GM23338 (cell line): ENCODE results near the gene AQP10. TPM values are rescaled to one million over a fixed set of nuclear protein-coding genes. Genes with fewer than 3 reads are reported as not detected.

Experiments used
- ATAC-seq: fragments of 200-7000 bp; cut with Tn5 transposase; 3 replicates; pipeline ENCODE4 v1.9.1; 2020
- DNase-seq: peaks from one replicate; pipeline ENCODE4 v3.0.0-alpha.2; 2015; ENCODE audit warnings: low spot score
- H2AFZ ChIP-seq: fragments of 200-600 bp; sonication (generic); 2 replicates; pipeline ENCODE4 v1.8.0; 2016; ENCODE audit warnings: antibody characterized with exemption, mild to moderate bottlenecking, moderate library complexity
- H3F3A ChIP-seq: fragments of 200-600 bp; sonication (generic); replicated peaks from 2 replicates; pipeline ENCODE4 v1.8.0; 2017; ENCODE audit warnings: antibody characterized with exemption, mixed run types, low read depth
- H3K27ac ChIP-seq: fragments of 200-600 bp; sonication (generic); 2 replicates; pipeline ENCODE4 v1.6.1; 2016; ENCODE audit warnings: low read depth
- H3K27me3 ChIP-seq: fragments of 200-600 bp; sonication (generic); 2 replicates; pipeline ENCODE4 v1.8.0; 2016; ENCODE audit warnings: mild to moderate bottlenecking, mixed run types, moderate library complexity; ENCODE audit not compliant: insufficient read depth
- H3K36me3 ChIP-seq: fragments of 200-600 bp; sonication (generic); 2 replicates; pipeline ENCODE4 v1.8.0; 2016; ENCODE audit warnings: mild to moderate bottlenecking; ENCODE audit not compliant: insufficient read depth
- H3K4me1 ChIP-seq: fragments of 200-600 bp; sonication (generic); 2 replicates; pipeline ENCODE4 v1.8.0; 2016; ENCODE audit warnings: mild to moderate bottlenecking, moderate library complexity; ENCODE audit not compliant: insufficient read depth
- H3K4me2 ChIP-seq: fragments of 200-600 bp; sonication (generic); 2 replicates; pipeline ENCODE4 v1.7.1; 2017; ENCODE audit warnings: mixed run types
- H3K4me3 ChIP-seq: fragments of 200-600 bp; sonication (generic); 2 replicates; pipeline ENCODE4 v1.6.1; 2016; ENCODE audit warnings: mixed run types
- H3K79me2 ChIP-seq: fragments of 200-600 bp; sonication (generic); replicated peaks from 2 replicates; pipeline ENCODE4 v1.8.0; 2017; ENCODE audit warnings: mild to moderate bottlenecking; ENCODE audit not compliant: insufficient read depth
- H3K9me2 ChIP-seq: fragments of 200-600 bp; sonication (generic); 2 replicates; pipeline ENCODE4 v1.8.0; 2017; ENCODE audit not compliant: insufficient read depth
- H4K20me1 ChIP-seq: fragments of 200-600 bp; sonication (generic); replicated peaks from 2 replicates; pipeline ENCODE4 v1.8.0; 2017; ENCODE audit warnings: mild to moderate bottlenecking; ENCODE audit not compliant: insufficient read depth
- H3K27ac Mint-ChIP-seq: 2 replicates; pipeline ENCODE4 v1.8.0; 2020; ENCODE audit warnings: inconsistent platforms, mild to moderate bottlenecking, moderate library complexity, mixed read lengths
- H3K27me3 Mint-ChIP-seq: 3 replicates; pipeline ENCODE4 v1.8.0; 2022; ENCODE audit warnings: low read depth, mild to moderate bottlenecking, moderate library complexity, mixed read lengths, inconsistent platforms; ENCODE audit not compliant: insufficient read depth, poor library complexity
- H3K36me3 Mint-ChIP-seq: 3 replicates; pipeline ENCODE4 v1.8.0; 2021; ENCODE audit warnings: low read depth, mild to moderate bottlenecking, inconsistent platforms, moderate library complexity, mixed read lengths
- H3K4me1 Mint-ChIP-seq: 3 replicates; pipeline ENCODE4 v1.8.0; 2020; ENCODE audit warnings: mild to moderate bottlenecking, inconsistent platforms, mixed read lengths
- H3K4me3 Mint-ChIP-seq: 3 replicates; pipeline ENCODE4 v1.8.0; 2021; ENCODE audit warnings: moderate library complexity, mild to moderate bottlenecking, inconsistent platforms, mixed read lengths
- H3K9me3 Mint-ChIP-seq: 3 replicates; pipeline ENCODE4 v1.8.0; 2020; ENCODE audit warnings: moderate library complexity, mild to moderate bottlenecking, inconsistent platforms, mixed read lengths
- CREB1 ChIP-seq: fragments of 250-450 bp; sonication (Bioruptor Pico); IDR thresholded peaks from 2 replicates; pipeline ENCODE4 v1.5.0; 2020; ENCODE audit warnings: low read depth, mild to moderate bottlenecking, moderate library complexity
- EZH2 ChIP-seq: fragments of 200-600 bp; sonication (generic); IDR thresholded peaks from one replicate; pipeline ENCODE4 v1.8.0; 2017; ENCODE audit warnings: antibody characterized with exemption, mild to moderate bottlenecking, low read depth; ENCODE audit not compliant: unreplicated experiment
- EZH2phosphoT487 ChIP-seq: fragments of 200-600 bp; sonication (generic); IDR thresholded peaks from one replicate; pipeline ENCODE4 v1.8.1; 2018; ENCODE audit warnings: antibody characterized with exemption; ENCODE audit not compliant: unreplicated experiment
- JUNB ChIP-seq: IDR thresholded peaks from one replicate; pipeline ENCODE4 v1.6.1; 2016; ENCODE audit warnings: antibody characterized with exemption; ENCODE audit not compliant: unreplicated experiment
- NANOG ChIP-seq: IDR thresholded peaks from 2 replicates; pipeline ENCODE4 v1.6.1; 2016; ENCODE audit warnings: antibody characterized with exemption, borderline replicate concordance
- POLR2AphosphoS5 ChIP-seq: IDR thresholded peaks from 2 replicates; pipeline ENCODE4 v1.6.1; 2016; ENCODE audit warnings: antibody characterized with exemption, low read depth
- STAT1 ChIP-seq: IDR thresholded peaks from one replicate; pipeline ENCODE4 v1.6.1; 2016; ENCODE audit warnings: antibody characterized with exemption; ENCODE audit not compliant: unreplicated experiment
- ZNF114 ChIP-seq: fragments of 250-450 bp; sonication (Bioruptor Pico); IDR thresholded peaks from 2 replicates; pipeline ENCODE4 v1.5.0; 2020; ENCODE audit warnings: mild to moderate bottlenecking, moderate library complexity
- ZNF331 ChIP-seq: fragments of 250-450 bp; sonication (Bioruptor Pico); IDR thresholded peaks from 2 replicates; pipeline ENCODE4 v1.5.0; 2020; ENCODE audit warnings: low read depth, mild to moderate bottlenecking, moderate library complexity
- polyA plus RNA-seq: library from polyadenylated mRNA; unstranded; fragments of >200 nt; fragmentation: Nextera tagmentation; extraction: Ambion mirVana; gene quantifications from 2 replicates; pipeline ENCODE4 v1.2.1, GENCODE V29; 2016
- total RNA-seq: library from RNA; depleted of rRNA; stranded (reverse); fragments of >200 nt; shearing (Covaris generic); gene quantifications from 2 replicates; pipeline ENCODE4 v1.2.3, GENCODE V29; 2014
- TF ChIP-seq, protein P1 (sequence below), 2 experiments: fragments of 200-600 bp in 1 of 2; sonication (generic) in 1 of 2; conservative IDR thresholded peaks; 2 replicates each; pipeline versions ENCODE4 v1.5.1 to v1.6.1; 2016 to 2017; ENCODE audit warnings: antibody characterized with exemption in 2 of 2, low read depth in 2 of 2, mild to moderate bottlenecking in 2 of 2, moderate library complexity in 1 of 2
- TF ChIP-seq, protein P2 (sequence below): fragments of 250-450 bp; sonication (Bioruptor Pico); IDR thresholded peaks from 2 replicates; pipeline ENCODE4 v1.5.0; 2020; ENCODE audit warnings: mild to moderate bottlenecking, moderate library complexity
- TF ChIP-seq, protein P3 (sequence below): IDR thresholded peaks from one replicate; pipeline ENCODE4 v1.6.1; 2018; ENCODE audit warnings: antibody characterized with exemption; ENCODE audit not compliant: unreplicated experiment
- TF ChIP-seq, protein P4 (sequence below): IDR thresholded peaks from 2 replicates; pipeline ENCODE4 v1.6.1; 2016; ENCODE audit warnings: antibody characterized with exemption

AQP10 gene
- total and polyA plus RNA-seq, 2 experiments from 2014 or later: not detected

DNA sequence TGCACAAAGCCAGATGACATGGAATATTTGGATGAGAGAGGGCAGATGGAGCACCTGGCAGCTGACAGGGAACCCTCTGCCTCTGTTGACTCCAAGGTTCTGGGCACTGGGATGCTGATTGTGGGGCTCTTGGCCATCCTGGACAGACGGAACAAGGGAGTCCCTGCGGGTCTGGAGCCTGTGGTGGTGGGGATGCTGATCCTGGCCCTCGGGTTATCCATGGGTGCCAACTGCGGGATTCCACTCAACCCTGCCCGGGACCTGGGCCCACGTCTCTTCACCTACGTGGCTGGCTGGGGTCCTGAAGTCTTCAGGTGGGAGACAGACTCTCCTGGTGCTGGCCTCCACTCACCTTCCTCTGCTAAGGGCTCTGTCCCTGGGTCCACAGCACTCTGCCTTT is 2.6 kb downstream of the AQP10 start:
- Mint-ChIP-seq H3K27me3 (peaks cover 26% of the 10 kb centered on the region), H3K4me1 (peaks cover 29% of the 10 kb centered on the region), H3K9me3 (no peaks in the 10 kb centered on the region), H3K27ac (no peak overlapping the region), H3K4me3 (no peak overlapping the region), H3K36me3 (no peaks in the 10 kb centered on the region; the same call in 2 of the 3 replicates)
- Histone ChIP-seq H3K79me2 (peaks cover 14% of the 10 kb centered on the region), H4K20me1 (peaks cover 7% of the 10 kb centered on the region), H3K36me3 (no peaks in the 10 kb centered on the region), H3K4me3 (no peak overlapping the region), H3F3A (peaks cover 11% of the 10 kb centered on the region; the same call in 1 of the 2 replicates), H2AFZ (no peak overlapping the region), H3K4me1 (peaks cover 20% of the 10 kb centered on the region), H3K27me3 (no peaks in the 10 kb centered on the region), H3K27ac (no peak overlapping the region), H3K9me2 (no peaks in the 10 kb centered on the region), H3K4me2 (no peak overlapping the region)
- ATAC-seq (no peak), DNase-seq (no peak)
- TF ChIP-seq, protein P1, sequence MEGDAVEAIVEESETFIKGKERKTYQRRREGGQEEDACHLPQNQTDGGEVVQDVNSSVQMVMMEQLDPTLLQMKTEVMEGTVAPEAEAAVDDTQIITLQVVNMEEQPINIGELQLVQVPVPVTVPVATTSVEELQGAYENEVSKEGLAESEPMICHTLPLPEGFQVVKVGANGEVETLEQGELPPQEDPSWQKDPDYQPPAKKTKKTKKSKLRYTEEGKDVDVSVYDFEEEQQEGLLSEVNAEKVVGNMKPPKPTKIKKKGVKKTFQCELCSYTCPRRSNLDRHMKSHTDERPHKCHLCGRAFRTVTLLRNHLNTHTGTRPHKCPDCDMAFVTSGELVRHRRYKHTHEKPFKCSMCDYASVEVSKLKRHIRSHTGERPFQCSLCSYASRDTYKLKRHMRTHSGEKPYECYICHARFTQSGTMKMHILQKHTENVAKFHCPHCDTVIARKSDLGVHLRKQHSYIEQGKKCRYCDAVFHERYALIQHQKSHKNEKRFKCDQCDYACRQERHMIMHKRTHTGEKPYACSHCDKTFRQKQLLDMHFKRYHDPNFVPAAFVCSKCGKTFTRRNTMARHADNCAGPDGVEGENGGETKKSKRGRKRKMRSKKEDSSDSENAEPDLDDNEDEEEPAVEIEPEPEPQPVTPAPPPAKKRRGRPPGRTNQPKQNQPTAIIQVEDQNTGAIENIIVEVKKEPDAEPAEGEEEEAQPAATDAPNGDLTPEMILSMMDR (conservative IDR thresholded peaks at IDR 0.05; ENCODE audit: low read depth in 2 of 2): no peak
- TF ChIP-seq, protein P2, sequence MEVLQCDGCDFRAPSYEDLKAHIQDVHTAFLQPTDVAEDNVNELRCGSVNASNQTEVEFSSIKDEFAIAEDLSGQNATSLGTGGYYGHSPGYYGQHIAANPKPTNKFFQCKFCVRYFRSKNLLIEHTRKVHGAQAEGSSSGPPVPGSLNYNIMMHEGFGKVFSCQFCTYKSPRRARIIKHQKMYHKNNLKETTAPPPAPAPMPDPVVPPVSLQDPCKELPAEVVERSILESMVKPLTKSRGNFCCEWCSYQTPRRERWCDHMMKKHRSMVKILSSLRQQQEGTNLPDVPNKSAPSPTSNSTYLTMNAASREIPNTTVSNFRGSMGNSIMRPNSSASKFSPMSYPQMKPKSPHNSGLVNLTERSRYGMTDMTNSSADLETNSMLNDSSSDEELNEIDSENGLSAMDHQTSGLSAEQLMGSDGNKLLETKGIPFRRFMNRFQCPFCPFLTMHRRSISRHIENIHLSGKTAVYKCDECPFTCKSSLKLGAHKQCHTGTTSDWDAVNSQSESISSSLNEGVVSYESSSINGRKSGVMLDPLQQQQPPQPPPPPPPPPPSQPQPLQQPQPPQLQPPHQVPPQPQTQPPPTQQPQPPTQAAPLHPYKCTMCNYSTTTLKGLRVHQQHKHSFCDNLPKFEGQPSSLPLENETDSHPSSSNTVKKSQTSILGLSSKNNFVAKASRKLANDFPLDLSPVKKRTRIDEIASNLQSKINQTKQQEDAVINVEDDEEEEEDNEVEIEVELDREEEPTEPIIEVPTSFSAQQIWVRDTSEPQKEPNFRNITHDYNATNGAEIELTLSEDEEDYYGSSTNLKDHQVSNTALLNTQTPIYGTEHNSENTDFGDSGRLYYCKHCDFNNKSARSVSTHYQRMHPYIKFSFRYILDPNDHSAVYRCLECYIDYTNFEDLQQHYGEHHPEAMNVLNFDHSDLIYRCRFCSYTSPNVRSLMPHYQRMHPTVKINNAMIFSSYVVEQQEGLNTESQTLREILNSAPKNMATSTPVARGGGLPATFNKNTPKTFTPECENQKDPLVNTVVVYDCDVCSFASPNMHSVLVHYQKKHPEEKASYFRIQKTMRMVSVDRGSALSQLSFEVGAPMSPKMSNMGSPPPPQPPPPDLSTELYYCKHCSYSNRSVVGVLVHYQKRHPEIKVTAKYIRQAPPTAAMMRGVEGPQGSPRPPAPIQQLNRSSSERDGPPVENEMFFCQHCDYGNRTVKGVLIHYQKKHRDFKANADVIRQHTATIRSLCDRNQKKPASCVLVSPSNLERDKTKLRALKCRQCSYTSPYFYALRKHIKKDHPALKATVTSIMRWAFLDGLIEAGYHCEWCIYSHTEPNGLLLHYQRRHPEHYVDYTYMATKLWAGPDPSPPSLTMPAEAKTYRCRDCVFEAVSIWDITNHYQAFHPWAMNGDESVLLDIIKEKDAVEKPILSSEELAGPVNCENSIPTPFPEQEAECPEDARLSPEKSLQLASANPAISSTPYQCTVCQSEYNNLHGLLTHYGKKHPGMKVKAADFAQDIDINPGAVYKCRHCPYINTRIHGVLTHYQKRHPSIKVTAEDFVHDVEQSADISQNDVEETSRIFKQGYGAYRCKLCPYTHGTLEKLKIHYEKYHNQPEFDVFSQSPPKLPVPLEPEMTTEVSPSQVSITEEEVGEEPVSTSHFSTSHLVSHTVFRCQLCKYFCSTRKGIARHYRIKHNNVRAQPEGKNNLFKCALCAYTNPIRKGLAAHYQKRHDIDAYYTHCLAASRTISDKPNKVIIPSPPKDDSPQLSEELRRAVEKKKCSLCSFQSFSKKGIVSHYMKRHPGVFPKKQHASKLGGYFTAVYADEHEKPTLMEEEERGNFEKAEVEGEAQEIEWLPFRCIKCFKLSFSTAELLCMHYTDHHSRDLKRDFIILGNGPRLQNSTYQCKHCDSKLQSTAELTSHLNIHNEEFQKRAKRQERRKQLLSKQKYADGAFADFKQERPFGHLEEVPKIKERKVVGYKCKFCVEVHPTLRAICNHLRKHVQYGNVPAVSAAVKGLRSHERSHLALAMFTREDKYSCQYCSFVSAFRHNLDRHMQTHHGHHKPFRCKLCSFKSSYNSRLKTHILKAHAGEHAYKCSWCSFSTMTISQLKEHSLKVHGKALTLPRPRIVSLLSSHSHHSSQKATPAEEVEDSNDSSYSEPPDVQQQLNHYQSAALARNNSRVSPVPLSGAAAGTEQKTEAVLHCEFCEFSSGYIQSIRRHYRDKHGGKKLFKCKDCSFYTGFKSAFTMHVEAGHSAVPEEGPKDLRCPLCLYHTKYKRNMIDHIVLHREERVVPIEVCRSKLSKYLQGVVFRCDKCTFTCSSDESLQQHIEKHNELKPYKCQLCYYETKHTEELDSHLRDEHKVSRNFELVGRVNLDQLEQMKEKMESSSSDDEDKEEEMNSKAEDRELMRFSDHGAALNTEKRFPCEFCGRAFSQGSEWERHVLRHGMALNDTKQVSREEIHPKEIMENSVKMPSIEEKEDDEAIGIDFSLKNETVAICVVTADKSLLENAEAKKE: no peak
- TF ChIP-seq ZNF114: no peak
- no peak for TF ChIP-seq JUNB
- no peak for TF ChIP-seq POLR2AphosphoS5
- TF ChIP-seq, protein P3, sequence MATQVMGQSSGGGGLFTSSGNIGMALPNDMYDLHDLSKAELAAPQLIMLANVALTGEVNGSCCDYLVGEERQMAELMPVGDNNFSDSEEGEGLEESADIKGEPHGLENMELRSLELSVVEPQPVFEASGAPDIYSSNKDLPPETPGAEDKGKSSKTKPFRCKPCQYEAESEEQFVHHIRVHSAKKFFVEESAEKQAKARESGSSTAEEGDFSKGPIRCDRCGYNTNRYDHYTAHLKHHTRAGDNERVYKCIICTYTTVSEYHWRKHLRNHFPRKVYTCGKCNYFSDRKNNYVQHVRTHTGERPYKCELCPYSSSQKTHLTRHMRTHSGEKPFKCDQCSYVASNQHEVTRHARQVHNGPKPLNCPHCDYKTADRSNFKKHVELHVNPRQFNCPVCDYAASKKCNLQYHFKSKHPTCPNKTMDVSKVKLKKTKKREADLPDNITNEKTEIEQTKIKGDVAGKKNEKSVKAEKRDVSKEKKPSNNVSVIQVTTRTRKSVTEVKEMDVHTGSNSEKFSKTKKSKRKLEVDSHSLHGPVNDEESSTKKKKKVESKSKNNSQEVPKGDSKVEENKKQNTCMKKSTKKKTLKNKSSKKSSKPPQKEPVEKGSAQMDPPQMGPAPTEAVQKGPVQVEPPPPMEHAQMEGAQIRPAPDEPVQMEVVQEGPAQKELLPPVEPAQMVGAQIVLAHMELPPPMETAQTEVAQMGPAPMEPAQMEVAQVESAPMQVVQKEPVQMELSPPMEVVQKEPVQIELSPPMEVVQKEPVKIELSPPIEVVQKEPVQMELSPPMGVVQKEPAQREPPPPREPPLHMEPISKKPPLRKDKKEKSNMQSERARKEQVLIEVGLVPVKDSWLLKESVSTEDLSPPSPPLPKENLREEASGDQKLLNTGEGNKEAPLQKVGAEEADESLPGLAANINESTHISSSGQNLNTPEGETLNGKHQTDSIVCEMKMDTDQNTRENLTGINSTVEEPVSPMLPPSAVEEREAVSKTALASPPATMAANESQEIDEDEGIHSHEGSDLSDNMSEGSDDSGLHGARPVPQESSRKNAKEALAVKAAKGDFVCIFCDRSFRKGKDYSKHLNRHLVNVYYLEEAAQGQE: no peak
- no peak for TF ChIP-seq EZH2
- no peak for TF ChIP-seq NANOG
- TF ChIP-seq EZH2phosphoT487: no peak
- TF ChIP-seq CREB1 (CRISPR knock-in tag): no peak
- TF ChIP-seq STAT1: no peak
- TF ChIP-seq, protein P4, sequence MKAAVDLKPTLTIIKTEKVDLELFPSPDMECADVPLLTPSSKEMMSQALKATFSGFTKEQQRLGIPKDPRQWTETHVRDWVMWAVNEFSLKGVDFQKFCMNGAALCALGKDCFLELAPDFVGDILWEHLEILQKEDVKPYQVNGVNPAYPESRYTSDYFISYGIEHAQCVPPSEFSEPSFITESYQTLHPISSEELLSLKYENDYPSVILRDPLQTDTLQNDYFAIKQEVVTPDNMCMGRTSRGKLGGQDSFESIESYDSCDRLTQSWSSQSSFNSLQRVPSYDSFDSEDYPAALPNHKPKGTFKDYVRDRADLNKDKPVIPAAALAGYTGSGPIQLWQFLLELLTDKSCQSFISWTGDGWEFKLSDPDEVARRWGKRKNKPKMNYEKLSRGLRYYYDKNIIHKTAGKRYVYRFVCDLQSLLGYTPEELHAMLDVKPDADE: no peak
- TF ChIP-seq ZNF331 (CRISPR knock-in tag): no peak
